ENCODE measurements around the gene INSRR. TPM values are rescaled to one million over a fixed set of nuclear protein-coding genes. Genes with fewer than 3 reads are reported as not detected.

The INSRR gene
- total RNA-seq, 1 experiment from 2014 or later = not detected

DNA sequence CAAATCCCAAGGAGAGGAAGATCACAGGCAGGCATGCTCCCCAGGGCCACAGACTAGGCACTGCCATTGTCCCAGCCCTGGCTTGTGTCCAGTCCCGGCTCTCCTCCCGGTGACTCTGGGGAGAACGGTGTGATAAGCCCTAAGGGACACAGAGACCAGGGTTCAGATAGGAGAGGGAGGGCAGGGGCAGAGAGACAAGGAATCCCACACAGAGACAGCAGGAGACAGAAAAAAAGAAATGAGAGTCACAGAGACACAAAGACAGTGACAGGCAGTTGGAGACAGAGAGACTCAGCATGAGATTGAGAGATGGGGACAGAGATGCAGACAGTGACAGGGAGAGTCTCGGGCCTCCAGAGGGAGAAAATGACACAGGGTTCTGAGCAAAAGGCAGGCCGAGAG, 361 bp downstream of the INSRR start:
- Histone ChIP-seq H3K27me3 (ENCODE audit: control insufficient read depth, insufficient read depth, low read length) (peaks cover 87% of the 10 kb centered on the region), H3K4me3 (ENCODE audit: insufficient read depth, low read depth, low read length) (0 out of 2 replicates have a peak overlapping the region, but pooled peaks have one; percentile 1), H3K36me3 (replicated peaks; ENCODE audit: control insufficient read depth, insufficient read depth, low read length) (no peaks in the 10 kb centered on the region)
- no peak for DNase-seq

DNA sequence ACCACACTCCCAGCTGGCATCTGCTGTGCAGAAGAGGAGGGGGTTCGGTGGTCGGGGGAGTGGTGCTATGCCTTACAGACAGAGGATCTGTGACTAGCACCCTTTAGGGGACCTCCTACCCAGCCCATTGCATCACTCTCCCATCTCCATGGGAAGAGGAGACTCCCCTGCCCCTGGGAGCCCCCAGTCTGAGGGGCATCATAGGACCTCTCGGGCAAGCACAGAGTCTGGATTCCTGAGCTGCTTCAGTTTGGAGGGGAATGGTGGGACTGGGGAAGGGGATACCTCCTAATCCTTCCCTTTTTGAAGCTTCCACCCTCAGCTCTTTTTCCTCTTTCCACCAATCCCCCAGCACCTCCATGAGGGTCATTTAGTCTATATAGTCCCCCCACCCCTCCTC, 1.4 kb downstream of the INSRR start:
- no peak for DNase-seq
- Histone ChIP-seq H3K36me3 (replicated peaks; ENCODE audit: control insufficient read depth, insufficient read depth, low read length) (no peaks in the 10 kb centered on the region), H3K4me3 (ENCODE audit: insufficient read depth, low read depth, low read length) (no peak overlapping the region), H3K27me3 (ENCODE audit: control insufficient read depth, insufficient read depth, low read length) (peaks cover 84% of the 10 kb centered on the region)

DNA sequence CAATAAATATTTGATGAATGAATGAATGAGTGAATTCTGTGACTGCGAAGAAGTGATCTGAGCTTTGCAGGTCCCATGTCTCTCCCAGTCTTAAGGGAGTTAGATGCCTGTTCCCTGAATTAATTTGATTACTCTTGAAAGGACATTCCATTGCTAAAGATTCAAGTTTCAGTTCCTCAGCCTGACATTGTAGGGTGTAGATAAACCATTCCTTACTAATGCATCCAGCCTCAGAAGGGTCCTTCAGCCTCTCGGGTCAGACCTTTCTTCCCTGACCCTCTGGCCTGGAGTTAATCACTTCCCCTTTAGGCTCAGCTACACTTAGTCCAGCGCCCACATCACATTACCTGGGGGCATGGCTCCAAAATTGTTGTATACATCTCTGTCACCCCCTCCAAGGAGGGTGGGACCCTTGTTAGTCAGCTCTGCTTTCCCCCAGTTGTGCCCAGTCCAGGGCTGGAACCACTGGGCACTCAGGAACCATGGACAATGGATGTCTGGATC, 2.6 kb downstream of the INSRR start:
- Histone ChIP-seq H3K36me3 (replicated peaks; ENCODE audit: control insufficient read depth, insufficient read depth, low read length) (no peaks in the 10 kb centered on the region), H3K4me3 (ENCODE audit: insufficient read depth, low read depth, low read length) (no peak overlapping the region), H3K27me3 (ENCODE audit: control insufficient read depth, insufficient read depth, low read length) (peaks cover 80% of the 10 kb centered on the region)
- DNase-seq = no peak

DNA sequence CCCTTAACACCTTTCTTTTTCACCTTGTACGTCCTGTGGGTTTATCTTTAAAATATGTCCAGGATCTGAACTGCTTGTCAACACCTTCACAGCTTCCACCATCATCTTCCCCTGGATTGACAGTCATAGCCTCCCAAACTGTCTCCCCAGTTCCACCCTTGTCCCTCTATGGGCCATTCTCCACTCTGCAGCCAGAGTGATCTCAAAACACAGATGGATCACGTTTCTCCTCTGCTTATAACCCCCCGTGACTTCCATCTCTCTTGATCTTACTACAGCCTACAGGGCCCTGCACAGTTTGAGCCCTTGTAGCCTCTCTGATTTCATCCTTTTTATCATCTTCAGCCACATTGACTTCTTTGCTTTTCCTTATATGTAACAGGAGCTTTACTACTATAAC, 4.3 kb downstream of the INSRR start:
- H3K36me3 ChIP-seq (replicated peaks; ENCODE audit: control insufficient read depth, insufficient read depth, low read length) = no peaks in the 10 kb centered on the region
- peaks cover 76% of the 10 kb centered on the region for H3K27me3 ChIP-seq (ENCODE audit: control insufficient read depth, insufficient read depth, low read length)
- DNase-seq = no peak
- H3K4me3 ChIP-seq (ENCODE audit: insufficient read depth, low read depth, low read length) = no peak overlapping the region

DNA sequence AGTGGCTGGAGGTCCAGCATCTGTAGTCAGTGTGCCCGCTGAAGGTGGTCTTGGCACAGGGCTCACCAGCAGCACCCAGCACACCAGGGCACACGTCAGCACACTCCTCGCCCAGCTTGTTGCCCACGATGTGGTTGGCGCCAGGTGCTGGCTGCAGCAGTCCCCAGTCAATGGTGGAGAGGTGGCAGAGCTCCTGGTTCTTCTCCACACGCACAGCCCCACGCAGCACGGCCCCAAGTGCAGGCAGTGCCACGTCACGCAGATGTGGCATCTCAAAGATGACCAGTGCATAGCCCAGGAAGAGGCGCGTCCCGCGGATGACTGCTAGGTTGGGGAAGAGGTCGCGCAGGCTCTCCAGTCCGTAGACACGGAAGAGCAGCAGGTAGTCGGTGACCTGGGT, 5.2 kb downstream of the INSRR start:
- H3K4me3 ChIP-seq (ENCODE audit: insufficient read depth, low read depth, low read length) = no peak overlapping the region
- peaks cover 76% of the 10 kb centered on the region for H3K27me3 ChIP-seq (ENCODE audit: control insufficient read depth, insufficient read depth, low read length)
- no peaks in the 10 kb centered on the region for H3K36me3 ChIP-seq (replicated peaks; ENCODE audit: control insufficient read depth, insufficient read depth, low read length)
- DNase-seq = peak; percentile 37

DNA sequence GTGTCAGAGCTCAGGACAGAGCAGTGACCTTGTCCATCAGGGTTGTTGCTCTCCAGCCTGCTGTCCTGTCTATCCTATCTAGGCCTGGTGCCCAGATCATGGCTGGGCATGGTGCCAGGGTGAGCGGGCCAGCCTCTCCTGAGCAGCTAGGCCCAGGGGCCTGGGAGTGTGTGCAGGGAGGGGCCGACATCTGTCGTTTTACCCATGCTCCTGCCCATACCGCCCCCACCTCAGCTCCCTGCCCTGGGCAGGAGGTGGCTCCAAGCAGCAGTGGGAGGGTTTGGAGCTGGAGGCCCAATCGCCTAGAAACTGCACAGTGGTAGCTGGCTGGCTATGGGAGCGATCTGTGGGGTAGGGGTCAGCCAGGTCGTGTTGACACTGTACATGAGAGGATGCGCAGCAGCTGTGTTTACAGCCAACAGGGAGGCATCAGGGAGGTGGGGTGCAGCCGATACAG, 6.5 kb downstream of the INSRR start:
- DNase-seq = peak; percentile 46
- no peak overlapping the region for H3K4me3 ChIP-seq (ENCODE audit: insufficient read depth, low read depth, low read length)
- H3K36me3 ChIP-seq (replicated peaks; ENCODE audit: control insufficient read depth, insufficient read depth, low read length) = no peaks in the 10 kb centered on the region
- peaks cover 76% of the 10 kb centered on the region for H3K27me3 ChIP-seq (ENCODE audit: control insufficient read depth, insufficient read depth, low read length)

DNA sequence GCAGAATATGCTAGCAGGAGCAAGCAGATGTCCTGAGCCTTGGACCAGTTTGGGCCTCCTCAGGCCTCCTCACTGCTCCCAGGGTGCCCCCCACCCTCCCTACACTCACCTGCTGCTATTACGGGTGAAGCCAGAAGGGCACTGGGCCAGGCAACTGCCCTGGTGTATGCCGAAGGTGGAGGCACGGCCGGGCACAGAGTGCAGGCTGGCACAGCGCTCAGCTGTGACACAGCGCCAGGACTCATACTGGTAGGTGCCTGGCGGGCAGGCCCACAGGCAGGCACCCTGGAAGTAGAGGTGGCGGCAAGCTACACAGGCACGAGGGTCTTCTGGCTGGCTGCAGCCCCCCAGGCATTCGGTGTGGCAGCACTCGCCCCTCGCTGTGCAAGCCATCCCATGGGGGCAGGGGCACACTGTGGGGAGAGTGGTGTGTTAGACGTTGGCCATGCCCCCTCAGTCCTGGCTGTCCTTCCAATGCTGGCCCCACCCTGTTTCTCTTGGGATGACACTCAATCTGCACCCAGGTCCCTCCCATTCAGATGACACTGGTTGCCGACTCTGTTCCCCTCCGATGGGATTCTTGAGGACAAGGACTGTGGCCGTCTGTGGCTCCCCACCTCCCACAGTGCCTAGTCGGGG, 7.0 kb downstream of the INSRR start:
- no peak overlapping the region for H3K4me3 ChIP-seq (ENCODE audit: insufficient read depth, low read depth, low read length)
- peaks cover 76% of the 10 kb centered on the region for H3K27me3 ChIP-seq (ENCODE audit: control insufficient read depth, insufficient read depth, low read length)
- H3K36me3 ChIP-seq (replicated peaks; ENCODE audit: control insufficient read depth, insufficient read depth, low read length) = no peaks in the 10 kb centered on the region
- peak; percentile 49 for DNase-seq

DNA sequence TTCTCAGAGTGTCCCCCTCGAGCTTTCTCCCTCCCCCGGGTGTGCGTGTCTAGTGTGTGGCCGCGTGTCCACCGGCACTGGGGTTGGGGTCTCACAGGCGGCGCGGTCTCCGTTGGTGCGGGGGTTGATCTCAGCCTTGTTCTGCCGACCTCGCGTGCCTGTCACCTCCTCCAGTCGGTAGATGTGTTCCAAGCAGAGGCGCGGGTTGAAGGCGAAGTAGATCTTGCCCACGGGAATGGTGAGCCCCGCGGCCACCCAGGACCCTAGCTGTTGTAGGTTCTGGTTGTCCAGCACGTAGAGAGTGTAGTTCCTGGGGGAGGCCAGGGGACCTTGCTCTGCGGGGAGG, 9.8 kb downstream of the INSRR start:
- Histone ChIP-seq H3K27me3 (ENCODE audit: control insufficient read depth, insufficient read depth, low read length) (peaks cover 88% of the 10 kb centered on the region), H3K4me3 (ENCODE audit: insufficient read depth, low read depth, low read length) (peak overlapping the region; percentile 32), H3K36me3 (replicated peaks; ENCODE audit: control insufficient read depth, insufficient read depth, low read length) (no peaks in the 10 kb centered on the region)
- peak; percentile 77 for DNase-seq

DNA sequence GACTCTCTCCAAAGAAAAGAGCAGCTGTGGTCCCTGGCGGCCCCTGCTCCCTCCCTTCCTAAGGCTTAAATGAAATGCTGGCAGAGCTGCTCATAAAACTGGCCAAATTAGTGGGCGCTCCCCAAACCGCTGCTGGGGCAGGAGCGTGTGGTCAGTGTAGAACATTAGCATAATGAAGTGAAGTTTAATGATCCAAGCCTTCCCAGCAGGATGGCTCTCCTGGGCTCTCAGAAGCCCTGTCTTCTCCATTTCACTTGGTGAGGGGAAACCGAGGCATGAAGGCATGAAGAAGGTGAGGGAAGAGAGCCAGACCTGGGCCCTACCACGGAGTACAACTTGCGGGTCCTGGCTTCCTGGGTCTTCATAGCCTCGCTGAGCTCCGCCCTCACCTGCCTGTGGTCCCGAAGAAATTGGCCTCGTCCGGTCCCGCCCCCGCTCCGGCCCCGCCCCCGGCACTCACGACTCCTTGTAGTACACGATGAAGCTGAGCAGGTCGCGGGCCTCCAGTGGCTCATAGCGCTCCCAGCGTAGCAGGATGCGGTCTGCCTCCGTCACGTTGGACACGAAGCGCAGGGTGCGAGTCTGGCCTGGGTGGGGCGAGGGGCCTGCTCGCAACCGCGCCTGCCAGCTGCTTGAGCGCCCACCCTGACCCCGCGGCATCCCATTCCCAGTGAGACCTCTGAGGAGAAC, 10.3 kb downstream of the INSRR start:
- peak overlapping the region; percentile 32 for H3K4me3 ChIP-seq (ENCODE audit: insufficient read depth, low read depth, low read length)
- no peaks in the 10 kb centered on the region for H3K36me3 ChIP-seq (replicated peaks; ENCODE audit: control insufficient read depth, insufficient read depth, low read length)
- H3K27me3 ChIP-seq (ENCODE audit: control insufficient read depth, insufficient read depth, low read length) = peaks cover 88% of the 10 kb centered on the region
- DNase-seq = peak; percentile 93

DNA sequence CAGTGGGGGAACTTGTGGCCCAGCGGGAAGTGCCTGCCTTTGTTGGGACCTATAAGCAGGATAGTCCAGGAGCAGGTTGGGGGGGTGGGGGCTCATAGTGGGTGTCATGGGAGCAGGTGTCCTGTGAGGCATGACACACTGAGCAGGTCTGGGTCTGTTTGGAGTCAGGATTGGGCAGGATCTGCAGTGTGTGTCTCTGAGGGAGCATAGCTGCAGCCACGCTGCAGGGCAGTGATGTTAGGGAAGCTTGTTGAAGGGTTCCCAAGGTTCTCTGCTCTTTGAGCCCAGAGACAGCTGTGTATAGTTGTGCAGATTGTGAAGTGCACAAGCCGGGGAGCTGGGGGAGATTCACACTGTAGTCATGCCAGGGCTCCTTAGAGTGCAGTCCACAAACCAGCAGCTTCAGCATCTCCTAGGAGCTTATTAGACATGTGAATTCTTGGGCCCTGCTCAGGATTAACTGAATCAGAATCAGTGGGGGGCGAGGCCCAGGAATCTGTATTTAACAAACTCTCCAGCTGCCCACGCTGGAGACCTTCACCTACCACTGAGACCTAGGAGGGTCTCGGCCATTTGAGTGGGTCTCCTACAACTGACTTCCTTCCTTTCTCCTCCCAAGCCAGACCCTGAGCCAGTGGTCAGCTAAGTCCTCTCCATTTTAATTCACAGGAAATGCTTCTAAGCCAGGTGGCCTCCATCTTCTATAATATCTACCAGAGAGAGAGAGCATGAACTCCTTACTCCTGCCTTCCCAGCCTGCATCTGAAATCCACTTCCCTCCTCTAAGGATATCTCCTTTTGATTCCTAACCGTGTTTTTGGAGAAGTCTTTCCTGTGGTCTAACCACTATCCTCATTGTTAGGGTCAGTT, 11.1 kb downstream of the INSRR start:
- Histone ChIP-seq H3K4me3 (ENCODE audit: insufficient read depth, low read depth, low read length) (no peak overlapping the region; the same call in 1 of the 2 replicates), H3K27me3 (ENCODE audit: control insufficient read depth, insufficient read depth, low read length) (peaks cover 91% of the 10 kb centered on the region), H3K36me3 (replicated peaks; ENCODE audit: control insufficient read depth, insufficient read depth, low read length) (no peaks in the 10 kb centered on the region)
- DNase-seq = peak; percentile 29

DNA sequence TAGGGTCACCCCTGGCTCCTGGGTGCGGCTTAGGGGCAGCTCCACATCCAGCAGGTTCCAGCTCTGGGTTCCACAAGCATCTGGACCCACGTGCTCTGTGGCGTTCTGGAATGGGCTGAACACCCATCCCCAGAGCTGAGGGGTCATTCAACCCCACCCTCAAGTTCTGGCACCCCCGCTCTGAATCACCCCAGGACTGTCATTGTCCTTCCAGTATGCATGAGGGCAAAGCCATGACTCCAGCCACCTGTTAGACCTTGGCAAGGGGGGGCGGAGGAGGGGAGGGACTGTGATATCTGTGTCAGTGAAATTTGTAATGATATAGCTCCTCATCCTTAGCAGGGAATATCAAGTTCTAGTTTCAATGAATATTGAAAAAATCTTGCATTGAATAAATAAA, 12.3 kb downstream of the INSRR start:
- H3K36me3 ChIP-seq (replicated peaks; ENCODE audit: control insufficient read depth, insufficient read depth, low read length) = no peaks in the 10 kb centered on the region
- H3K27me3 ChIP-seq (ENCODE audit: control insufficient read depth, insufficient read depth, low read length) = peaks cover 95% of the 10 kb centered on the region
- no peak overlapping the region for H3K4me3 ChIP-seq (ENCODE audit: insufficient read depth, low read depth, low read length)
- peak; percentile 24 for DNase-seq

DNA sequence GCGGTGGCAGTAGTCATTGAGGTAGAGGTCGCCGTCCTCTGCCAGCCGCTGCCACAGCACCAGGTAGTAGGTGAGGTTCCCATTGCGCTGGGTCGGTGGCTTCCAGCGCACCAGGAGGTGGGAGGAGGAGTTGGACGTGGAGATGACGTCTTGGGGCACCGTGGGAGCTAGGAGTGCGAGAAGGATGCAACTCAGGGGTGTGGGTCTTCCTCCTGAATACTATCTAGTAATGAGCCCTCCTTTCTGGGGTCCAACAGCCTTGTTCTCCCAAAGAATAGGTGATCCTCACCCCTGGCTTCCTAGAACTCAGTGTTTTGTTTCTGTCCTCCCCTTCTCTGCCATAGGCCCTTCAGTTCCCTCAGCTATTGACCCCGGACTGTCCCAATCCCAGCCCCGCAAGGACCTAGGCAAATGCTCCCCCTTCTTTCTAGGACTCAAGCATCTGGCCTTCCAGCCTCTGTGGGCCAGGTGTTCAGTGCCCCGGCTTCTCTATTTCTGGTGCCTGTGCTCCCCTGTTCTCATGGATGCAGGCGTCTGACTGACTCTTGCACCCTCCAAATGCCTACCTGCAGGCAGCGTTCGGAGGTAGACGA, 12.9 kb downstream of the INSRR start:
- H3K27me3 ChIP-seq (ENCODE audit: control insufficient read depth, insufficient read depth, low read length) = peaks cover 92% of the 10 kb centered on the region
- no peaks in the 10 kb centered on the region for H3K36me3 ChIP-seq (replicated peaks; ENCODE audit: control insufficient read depth, insufficient read depth, low read length)
- no peak overlapping the region for H3K4me3 ChIP-seq (ENCODE audit: insufficient read depth, low read depth, low read length)

DNA sequence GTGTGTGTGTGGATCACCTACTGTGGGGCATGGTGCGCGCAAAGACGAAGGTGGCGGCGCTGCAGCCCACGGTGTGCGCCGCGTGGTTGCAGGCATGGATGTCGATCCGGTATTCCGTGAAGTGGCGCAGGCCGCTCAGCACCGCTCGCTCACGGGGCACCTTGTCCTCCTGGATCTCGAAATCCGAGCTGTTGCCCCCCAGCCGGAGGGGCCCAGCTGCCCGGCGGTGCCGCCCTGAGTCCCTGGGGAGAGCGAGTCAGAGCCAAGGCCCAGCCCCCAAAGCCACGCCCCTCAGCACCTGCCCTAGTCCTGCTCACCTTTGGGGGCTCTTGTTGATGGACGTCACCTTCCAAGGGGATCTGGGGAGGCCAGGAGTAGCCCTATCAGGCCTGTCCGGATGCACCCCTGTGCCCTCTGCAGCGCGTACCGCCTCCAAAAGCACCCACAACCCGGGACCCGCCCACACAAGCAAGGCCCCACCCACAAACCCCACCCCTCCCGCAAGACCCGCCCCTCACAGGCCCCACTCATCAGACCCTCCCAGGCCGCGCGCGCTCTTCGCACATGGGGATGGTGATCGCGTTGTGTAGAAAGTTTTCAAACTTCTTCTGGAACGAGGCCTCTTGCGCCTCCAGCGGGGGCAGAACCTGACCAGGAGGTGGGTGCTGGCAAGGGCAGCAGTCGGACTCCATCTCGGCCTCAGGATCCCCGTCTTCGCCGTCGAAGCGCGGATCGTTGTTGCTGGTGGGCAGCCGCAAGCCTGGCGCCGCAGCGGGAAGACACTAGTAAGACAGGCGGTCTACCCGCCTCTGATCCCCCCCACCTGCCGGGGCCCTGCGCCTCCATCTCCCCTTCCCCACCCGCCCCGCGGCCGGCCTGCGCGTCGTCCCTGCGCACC, 13.6 kb downstream of the INSRR start:
- Histone ChIP-seq H3K36me3 (replicated peaks; ENCODE audit: control insufficient read depth, insufficient read depth, low read length) (no peaks in the 10 kb centered on the region), H3K4me3 (ENCODE audit: insufficient read depth, low read depth, low read length) (peak overlapping the region; percentile 39), H3K27me3 (ENCODE audit: control insufficient read depth, insufficient read depth, low read length) (peaks cover 87% of the 10 kb centered on the region)
- DNase-seq = peak; percentile 95

More for the DNA sequence above, 12.9 kb downstream of the INSRR start:
- DNase-seq = no peak
